HepG2 (cell line): ENCODE measurements around the gene PIP5K1C. TPM values are rescaled to one million over a fixed set of nuclear protein-coding genes. Genes with fewer than 3 reads are reported as not detected.

Experiments
- ATAC-seq: fragments of 200-7000 bp; cut with Tn5 transposase; 3 replicates; pipeline ENCODE4 v1.9.1; 2020; ENCODE audit warnings: mild to moderate bottlenecking, moderate library complexity
- BruUV-seq: library from RNA; stranded (reverse); fragments of 400-500 nt; replicated peaks from 2 replicates; lab custom pipeline; 2021; lab: Mats Ljungman, UMichigan
- CTCF ChIA-PET: fragments of 300-600 bp; formaldehyde crosslinking; extraction: SDS; loops from one replicate; lab custom pipeline; 2021; ENCODE audit warnings: low total read pairs, inconsistent platforms, low intra/inter-chr PET ratio; lab: Yijun Ruan, JAX
- POLR2A ChIA-PET: fragments of 350-600 bp; sonication (Branson Sonifier 250); formaldehyde crosslinking; loops from one replicate; lab custom pipeline; 2020; ENCODE audit warnings: antibody characterized with exemption, inconsistent platforms; lab: Yijun Ruan, JAX
- DNase-seq: peaks from one replicate; pipeline ENCODE4 v3.0.0-alpha.2; 2015; ENCODE audit warnings: low spot score
- FAIRE-seq: peaks from 3 replicates; lab custom pipeline; 2011; peaks lifted over from hg19 to GRCh38; lab: Jason Lieb, UNC
- H2AFZ ChIP-seq: one replicate; pipeline ENCODE4 v1.6.1; 2011; ENCODE audit warnings: low read length, inconsistent platforms
- H3K27ac ChIP-seq: fragments of 300-600 bp; 3 replicates; pipeline ENCODE4 v1.8.0; 2011; ENCODE audit warnings: mixed run types, mild to moderate bottlenecking, mixed read lengths, low read length, inconsistent platforms; ENCODE audit not compliant: insufficient read depth; ENCODE audit errors: extremely low read length
- H3K27me3 ChIP-seq, 2 experiments: fragments of 200-600 bp in 1 of 2; 2 replicates in 1 of 2; 3 replicates in 1 of 2; pipeline versions ENCODE4 v1.6.0 to v1.8.0; 2011; ENCODE audit warnings: low read length in 2 of 2, mild to moderate bottlenecking in 2 of 2, moderate library complexity in 2 of 2, inconsistent platforms in 1 of 2; ENCODE audit not compliant: insufficient read depth in 2 of 2, control insufficient read depth in 1 of 2
- H3K36me3 ChIP-seq, 2 experiments: fragments of 200-600 bp in 1 of 2; replicated peaks in 1 of 2; 2 replicates in 1 of 2; 3 replicates in 1 of 2; pipeline versions ENCODE4 v1.5.1 to v1.8.0; 2011; ENCODE audit warnings: low read length in 2 of 2, inconsistent platforms in 1 of 2; ENCODE audit not compliant: insufficient read depth in 2 of 2, control insufficient read depth in 1 of 2
- H3K4me1 ChIP-seq: 2 replicates; pipeline ENCODE4 v1.5.1; 2012; ENCODE audit warnings: low read length, inconsistent platforms; ENCODE audit not compliant: insufficient read depth
- H3K4me2 ChIP-seq: 2 replicates; pipeline ENCODE4 v1.6.0; 2011; ENCODE audit warnings: low read depth, low read length, inconsistent platforms
- H3K4me3 ChIP-seq, 3 experiments: fragments of 200-600 bp in 1 of 3; sonication (generic), shearing (Covaris generic) in 1 of 3; replicated peaks in 1 of 3; 2 replicates each; pipeline ENCODE4 v1.5.1; 2011 to 2016; ENCODE audit warnings: low read length in 3 of 3, inconsistent platforms in 2 of 3, low read depth in 2 of 3, mild to moderate bottlenecking in 2 of 3, control low read depth in 1 of 3, mixed read lengths in 1 of 3; ENCODE audit not compliant: insufficient read depth in 1 of 3
- H3K79me2 ChIP-seq: one replicate; pipeline ENCODE4 v1.6.1; 2011; ENCODE audit warnings: low read length, inconsistent platforms; ENCODE audit not compliant: insufficient read depth
- H3K9ac ChIP-seq: 2 replicates; pipeline ENCODE4 v1.6.0; 2011; ENCODE audit warnings: mild to moderate bottlenecking, low read depth, low read length, inconsistent platforms; ENCODE audit not compliant: insufficient read depth
- H3K9me3 ChIP-seq: 2 replicates; pipeline ENCODE4 v1.5.1; 2012; ENCODE audit warnings: mild to moderate bottlenecking, low read length
- H4K20me1 ChIP-seq: 2 replicates; pipeline ENCODE4 v1.6.0; 2011; ENCODE audit warnings: inconsistent platforms, mild to moderate bottlenecking, low read length, moderate library complexity; ENCODE audit not compliant: insufficient read depth
- ARID3A ChIP-seq: IDR thresholded peaks from 2 replicates; pipeline ENCODE4 v1.6.1; 2012; ENCODE audit warnings: low read depth, low read length, improper control_type of control experiment
- KDM2A ChIP-seq: sonication (generic); formaldehyde crosslinking; IDR thresholded peaks from 2 replicates; pipeline ENCODE4 v1.4.0; 2020; ENCODE audit warnings: low read depth, missing genetic modification reagents, borderline replicate concordance
- MAFF ChIP-seq: IDR thresholded peaks from 2 replicates; pipeline ENCODE4 v1.6.1; 2011; ENCODE audit warnings: low read depth, low read length, improper control_type of control experiment
- MTF1 ChIP-seq: sonication (generic); formaldehyde crosslinking; IDR thresholded peaks from 2 replicates; pipeline ENCODE4 v1.5.0; 2020; ENCODE audit warnings: missing genetic modification reagents
- ZBTB26 ChIP-seq: IDR thresholded peaks from 2 replicates; pipeline ENCODE4 v1.6.1; 2016; ENCODE audit warnings: missing compliant biosample characterization, missing genetic modification reagents, borderline replicate concordance
- WGBS: methylation state at CpG from one replicate; pipeline ENCODE4 v1.1.6; 2017; ENCODE audit warnings: low lambda C conversion rate; 5-methylcytosine and 5-hydroxymethylcytosine counted together
- in situ Hi-C: cut with HindIII; loops from 2 replicates; pipeline ENCODE4 v1.10.0; 2017; ENCODE audit warnings: low pct_unique_long_range_greater_than_20kb; ENCODE audit not compliant: extremely low pct_ligation_motif_present
- intact Hi-C: fragments of 100-400 bp; cut with micrococcal nuclease; formaldehyde crosslinking; loops from one replicate; pipeline ENCODE4 v1.10.0; 2022; ENCODE audit not compliant: unreplicated experiment
- polyA plus RNA-seq, 8 experiments: library from polyadenylated mRNA; depleted of rRNA in 3 of 8; stranded (reverse) in 7 of 8; unstranded in 1 of 8; fragments of >200 nt; fragmentation: Illumina TruSeq in 4 of 8; extraction: Trizol in 4 of 8; gene quantifications; 2 replicates each; pipeline versions ENCODE4 v1.2.1 to v1.2.3, GENCODE V29; 2011 to 2016; ENCODE audit warnings: low read depth in 4 of 8, missing spikeins in 1 of 8, mixed read lengths in 1 of 8; ENCODE audit not compliant: insufficient read depth in 1 of 8
- total RNA-seq, 5 experiments: library from RNA; depleted of rRNA; stranded (reverse); fragments of >200 nt; fragmentation: Illumina TruSeq; extraction: Trizol; gene quantifications; 2 replicates each; pipeline ENCODE4 v1.2.3, GENCODE V29; 2016; ENCODE audit warnings: low read depth in 1 of 5

PIP5K1C gene
- total and polyA plus RNA-seq, 2 of the 13 experiments (the other 11 are each of a cell fraction or from before 2014, with no cell fraction given) = 3.6 to 4.3 TPM

- no peaks in the 10 kb centered on the region for H3K4me1 ChIP-seq
- no TSS peak for BruUV-seq
- no peaks in the 10 kb centered on the region for H3K9me3 ChIP-seq
- H3K4me3 ChIP-seq = no peak overlapping the region
- H3K4me2 ChIP-seq = no peak overlapping the region
- WGBS = 98% methylated on average over 14 of the region's 14 CpGs
- DNase-seq (no peak), FAIRE-seq (no peak), ATAC-seq (no peak)
- no peak for TF ChIP-seq ZBTB26
- TF ChIP-seq MTF1 (CRISPR knock-in tag) = no peak
- no peak for TF ChIP-seq MAFF
- no peak for TF ChIP-seq ARID3A
- TF ChIP-seq KDM2A (CRISPR knock-in tag) = no peak
- H4K20me1 ChIP-seq = no peaks in the 10 kb centered on the region
- in situ Hi-C loops = no loop called here
- ChIA-PET POLR2A (no interaction called here), CTCF (no interaction called here)
- H3K79me2 ChIP-seq = no peaks in the 10 kb centered on the region
- H2AFZ ChIP-seq = no peak overlapping the region
- no peak overlapping the region for H3K27ac ChIP-seq
- 0 out of 5 replicates have a peak, but pooled peaks cover 0 to 3% of the 10 kb centered on the region in 2 experiments for H3K36me3 ChIP-seq
- no peak overlapping the region for H3K9ac ChIP-seq
- intact Hi-C loops = no loop called here
- H3K27me3 ChIP-seq = no peaks in the 10 kb centered on the region
Observed at GRCh38 chr19:3734310-3734600, 34.0 kb upstream of the PIP5K1C start.
